Hepatocyte (in vitro differentiated cells): ENCODE results near the gene SLC1A4. TPM values are rescaled to one million over a fixed set of nuclear protein-coding genes. Genes with fewer than 3 reads are reported as not detected.
A peak's percentile ranks its signal among the peaks of the same experiment; 100 is the strongest.

Experiments used
- DNase-seq: peaks from one replicate; pipeline ENCODE4 v3.0.0-alpha.2; 2016; ENCODE audit warnings: low spot score
- H2AFZ ChIP-seq: fragments of 200-600 bp; sonication (generic); 2 replicates; pipeline ENCODE4 v1.6.0; 2016; ENCODE audit warnings: antibody characterized with exemption, mild to moderate bottlenecking
- H3K27ac ChIP-seq: fragments of 200-600 bp; sonication (generic); 2 replicates; pipeline ENCODE4 v1.5.1; 2016; ENCODE audit warnings: mild to moderate bottlenecking
- H3K27me3 ChIP-seq: fragments of 200-600 bp; sonication (generic); 2 replicates; pipeline ENCODE4 v1.6.1; 2016
- H3K36me3 ChIP-seq: fragments of 200-600 bp; sonication (generic); replicated peaks from 2 replicates; pipeline ENCODE4 v1.5.1; 2016; ENCODE audit warnings: low read depth; ENCODE audit not compliant: insufficient read depth
- H3K4me1 ChIP-seq: fragments of 200-600 bp; sonication (generic); 2 replicates; pipeline ENCODE4 v1.5.1; 2016; ENCODE audit warnings: mild to moderate bottlenecking, moderate library complexity; ENCODE audit not compliant: insufficient read depth
- H3K4me2 ChIP-seq: fragments of 200-600 bp; sonication (generic); 2 replicates; pipeline ENCODE4 v1.6.0; 2016
- H3K4me3 ChIP-seq: fragments of 200-600 bp; sonication (generic); 2 replicates; pipeline ENCODE4 v1.5.1; 2016; ENCODE audit warnings: mild to moderate bottlenecking
- H3K79me2 ChIP-seq: fragments of 200-600 bp; sonication (generic); 2 replicates; pipeline ENCODE4 v1.6.0; 2017; ENCODE audit warnings: mild to moderate bottlenecking
- H3K9me2 ChIP-seq: fragments of 200-600 bp; sonication (generic); replicated peaks from 2 replicates; pipeline ENCODE4 v1.6.0; 2017; ENCODE audit warnings: mild to moderate bottlenecking; ENCODE audit not compliant: insufficient read depth
- H3K9me3 ChIP-seq: fragments of 200-600 bp; sonication (generic); 2 replicates; pipeline ENCODE4 v1.5.1; 2016; ENCODE audit warnings: low read depth, mild to moderate bottlenecking
- H4K20me1 ChIP-seq: fragments of 200-600 bp; sonication (generic); 2 replicates; pipeline ENCODE4 v1.6.0; 2016; ENCODE audit warnings: mild to moderate bottlenecking; ENCODE audit not compliant: insufficient read depth, poor library complexity, severe bottlenecking
- EZH2 ChIP-seq: fragments of 200-600 bp; sonication (generic); IDR thresholded peaks from 2 replicates; pipeline ENCODE4 v1.6.1; 2016; ENCODE audit warnings: antibody characterized with exemption, mild to moderate bottlenecking, borderline replicate concordance
- EZH2phosphoT487 ChIP-seq: fragments of 200-600 bp; sonication (generic); IDR thresholded peaks from one replicate; pipeline ENCODE4 v1.6.1; 2018; ENCODE audit warnings: antibody characterized with exemption, mild to moderate bottlenecking, low read depth, moderate library complexity; ENCODE audit not compliant: unreplicated experiment, severe bottlenecking
- WGBS: methylation state at CpG from one replicate; pipeline ENCODE4 v1.1.6; 2016; ENCODE audit warnings: low lambda C conversion rate; ENCODE audit errors: missing lambda C conversion rate; 5-methylcytosine and 5-hydroxymethylcytosine counted together
- polyA plus RNA-seq: library from polyadenylated mRNA; unstranded; fragments of >200 nt; fragmentation: Nextera tagmentation; extraction: Ambion mirVana; gene quantifications from 2 replicates; pipeline ENCODE4 v1.2.1, GENCODE V29; 2016
- total RNA-seq: library from RNA; depleted of rRNA; stranded (reverse); fragments of >200 nt; gene quantifications from 2 replicates; pipeline ENCODE4 v1.2.3, GENCODE V29; 2014
- TF ChIP-seq, protein P1 (sequence below): fragments of 200-600 bp; sonication (generic); IDR thresholded peaks from 2 replicates; pipeline ENCODE4 v1.5.1; 2016; ENCODE audit warnings: antibody characterized with exemption, mild to moderate bottlenecking; ENCODE audit not compliant: poor library complexity

The SLC1A4 gene
- total and polyA plus RNA-seq, 2 experiments from 2014 or later: 14.2 to 17.8 TPM

DNA sequence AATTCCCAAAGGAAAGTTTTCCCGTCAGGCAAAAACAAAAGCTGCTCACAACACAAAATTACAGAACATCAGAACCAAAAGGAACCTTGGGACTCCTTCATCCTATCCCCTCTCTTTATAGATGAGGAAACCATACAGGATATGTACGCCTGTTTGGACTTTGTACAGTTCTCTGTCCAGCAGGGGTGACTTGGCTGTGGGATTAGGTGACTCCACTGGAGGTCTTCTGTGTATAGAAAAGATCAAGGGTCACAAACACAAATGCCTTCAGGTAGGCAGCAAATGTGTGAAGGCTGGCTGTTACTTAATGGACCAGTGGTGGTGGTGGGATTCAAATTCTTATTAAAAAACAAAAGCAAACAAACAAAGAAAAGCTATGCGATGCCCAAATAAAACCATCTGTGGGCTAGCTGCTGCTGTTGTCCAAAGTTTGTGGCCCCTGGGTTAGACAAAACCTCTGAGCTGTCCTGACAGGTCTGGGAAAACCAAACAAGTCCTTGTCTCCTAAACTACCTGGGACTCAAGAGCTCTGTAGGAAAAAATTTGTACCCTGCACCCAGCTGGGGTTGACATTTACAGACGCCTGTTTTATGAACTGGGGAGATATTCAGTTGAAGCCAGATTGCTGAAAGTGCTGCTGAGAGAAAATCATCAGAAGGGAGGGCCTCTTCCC, 65.7 kb downstream of the SLC1A4 start:
- H3K4me1 ChIP-seq: no peaks in the 10 kb centered on the region
- no peak overlapping the region for H3K27ac ChIP-seq
- no peak for DNase-seq

DNA sequence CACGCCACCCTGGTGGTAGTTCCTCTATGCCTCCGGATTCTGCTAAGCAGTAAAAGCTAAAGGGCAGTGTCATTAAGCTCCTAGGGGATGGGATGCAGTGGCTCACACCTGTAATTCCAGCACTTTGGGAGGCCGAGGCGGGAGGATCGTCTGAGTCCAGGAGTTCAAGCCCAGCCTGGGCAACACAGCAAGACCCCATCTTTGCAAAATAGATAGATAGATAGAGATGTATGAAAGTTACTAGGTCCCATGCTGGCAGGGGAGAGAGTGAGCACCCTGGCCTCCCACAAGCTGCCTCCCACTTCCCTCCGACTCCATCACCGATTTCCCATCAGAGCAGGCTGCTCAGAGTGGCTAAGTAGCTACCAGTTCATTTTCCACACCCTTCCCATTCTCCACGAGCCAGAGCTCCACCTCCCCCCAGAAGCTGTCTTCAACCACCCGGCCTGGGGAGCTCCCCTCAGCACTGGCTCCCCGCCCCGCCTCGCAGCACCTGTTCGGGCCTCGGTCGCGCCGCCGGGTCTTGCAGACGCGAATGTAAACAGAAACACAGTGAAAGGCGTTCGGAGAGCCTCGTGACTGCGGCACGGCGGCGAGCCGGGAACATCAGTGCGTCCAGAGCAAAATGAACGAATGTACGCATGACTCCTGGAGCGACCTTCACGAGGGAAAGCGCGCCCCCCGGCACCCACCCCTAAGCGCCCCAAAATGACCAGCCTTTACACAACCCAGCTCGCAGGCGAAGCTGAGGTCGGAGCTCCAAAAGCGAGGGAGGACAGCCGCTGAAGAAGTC, 66.4 kb downstream of the SLC1A4 start:
- H3K27me3 ChIP-seq: no peaks in the 10 kb centered on the region
- no peaks in the 10 kb centered on the region for H3K9me3 ChIP-seq
- no peak for TF ChIP-seq EZH2phosphoT487
- TF ChIP-seq, protein P1, sequence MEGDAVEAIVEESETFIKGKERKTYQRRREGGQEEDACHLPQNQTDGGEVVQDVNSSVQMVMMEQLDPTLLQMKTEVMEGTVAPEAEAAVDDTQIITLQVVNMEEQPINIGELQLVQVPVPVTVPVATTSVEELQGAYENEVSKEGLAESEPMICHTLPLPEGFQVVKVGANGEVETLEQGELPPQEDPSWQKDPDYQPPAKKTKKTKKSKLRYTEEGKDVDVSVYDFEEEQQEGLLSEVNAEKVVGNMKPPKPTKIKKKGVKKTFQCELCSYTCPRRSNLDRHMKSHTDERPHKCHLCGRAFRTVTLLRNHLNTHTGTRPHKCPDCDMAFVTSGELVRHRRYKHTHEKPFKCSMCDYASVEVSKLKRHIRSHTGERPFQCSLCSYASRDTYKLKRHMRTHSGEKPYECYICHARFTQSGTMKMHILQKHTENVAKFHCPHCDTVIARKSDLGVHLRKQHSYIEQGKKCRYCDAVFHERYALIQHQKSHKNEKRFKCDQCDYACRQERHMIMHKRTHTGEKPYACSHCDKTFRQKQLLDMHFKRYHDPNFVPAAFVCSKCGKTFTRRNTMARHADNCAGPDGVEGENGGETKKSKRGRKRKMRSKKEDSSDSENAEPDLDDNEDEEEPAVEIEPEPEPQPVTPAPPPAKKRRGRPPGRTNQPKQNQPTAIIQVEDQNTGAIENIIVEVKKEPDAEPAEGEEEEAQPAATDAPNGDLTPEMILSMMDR: no peak
- TF ChIP-seq EZH2: no peak
- H2AFZ ChIP-seq: peak overlapping the region; percentile 39
- DNase-seq: peak; percentile 78
- no peaks in the 10 kb centered on the region for H3K4me1 ChIP-seq
- H3K9me2 ChIP-seq: no peaks in the 10 kb centered on the region
- peaks cover 2% of the 10 kb centered on the region for H4K20me1 ChIP-seq
- peak overlapping the region; percentile 2 for H3K27ac ChIP-seq
- peaks cover 39% of the 10 kb centered on the region for H3K79me2 ChIP-seq
- peak overlapping the region; percentile 80 for H3K4me2 ChIP-seq
- H3K36me3 ChIP-seq: no peaks in the 10 kb centered on the region
- WGBS: 13% methylated on average over 41 of the region's 42 CpGs
- peak overlapping the region; percentile 14 for H3K4me3 ChIP-seq

More for the DNA sequence above, 65.7 kb downstream of the SLC1A4 start:
- H3K9me3 ChIP-seq: no peaks in the 10 kb centered on the region
- H3K36me3 ChIP-seq: no peaks in the 10 kb centered on the region
- peaks cover 31% of the 10 kb centered on the region for H3K79me2 ChIP-seq
- TF ChIP-seq EZH2phosphoT487 (no peak), EZH2 (no peak)
- TF ChIP-seq, protein P1: no peak
- H4K20me1 ChIP-seq: peaks cover 2% of the 10 kb centered on the region
- H2AFZ ChIP-seq: no peak overlapping the region
- H3K9me2 ChIP-seq: no peaks in the 10 kb centered on the region
- WGBS: 78% methylated on average over 4 of the region's 4 CpGs
- H3K4me2 ChIP-seq: peak overlapping the region; percentile 80
- H3K4me3 ChIP-seq: no peak overlapping the region
- no peaks in the 10 kb centered on the region for H3K27me3 ChIP-seq

DNA sequence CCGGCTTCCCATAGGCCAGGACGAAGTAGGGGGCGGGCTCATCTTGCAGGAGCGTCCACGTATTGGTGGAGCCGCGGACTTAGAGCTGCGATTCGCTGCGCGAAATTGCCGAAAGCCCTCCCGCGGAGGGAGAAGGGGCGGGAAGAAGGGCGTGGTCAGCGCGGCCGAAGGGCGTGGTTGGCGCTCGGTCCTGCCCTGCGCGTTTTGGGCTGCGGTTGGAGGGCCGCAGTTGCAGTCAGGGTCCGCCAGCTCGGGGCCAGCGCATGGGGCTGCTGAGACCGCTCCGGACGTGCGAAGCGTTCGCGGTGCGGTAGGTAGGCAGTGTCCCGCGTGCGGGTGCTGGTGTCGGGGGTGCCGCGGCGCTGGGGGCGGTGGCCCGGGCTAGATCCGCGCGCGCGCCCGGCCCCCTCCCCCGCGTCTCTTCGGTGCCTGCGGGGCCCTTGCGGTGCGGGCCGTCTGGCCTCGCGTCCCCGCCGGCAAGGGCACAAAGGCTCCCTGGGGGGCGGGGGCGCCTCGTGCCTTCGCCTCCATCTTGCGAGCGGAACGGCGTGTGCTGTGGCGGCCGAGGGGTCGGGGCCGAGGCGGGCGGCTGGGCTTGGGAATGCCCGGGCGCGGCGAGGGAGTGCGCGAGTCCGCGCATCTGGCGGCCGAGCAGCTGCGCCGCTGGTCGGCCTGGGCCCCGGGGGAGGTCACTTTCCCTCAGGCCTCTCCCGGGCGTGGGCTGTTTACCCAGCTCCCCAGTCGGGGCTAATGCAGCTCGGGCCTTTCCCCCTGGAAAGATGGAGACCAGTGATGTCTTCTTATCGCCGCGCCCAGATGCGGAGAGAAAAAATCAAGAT, 67.2 kb downstream of the SLC1A4 start, which contains the start of gene CEP68:
Gene CEP68, plus strand, starts transcription at position 202 of the 839 bp plus-strand sequence. CDS start 13,029 bp downstream, outside the sequence.
- Histone ChIP-seq H2AFZ (peak within 1 kb of the TSS; percentile 39), H4K20me1 (peaks cover 5% of the 10 kb centered on the region), H3K9me3 (no peaks in the 10 kb centered on the region), H3K36me3 (no peaks in the 10 kb centered on the region), H3K79me2 (peaks cover 47% of the 10 kb centered on the region), H3K4me2 (peak within 1 kb of the TSS; percentile 91), H3K9me2 (no peaks in the 10 kb centered on the region), H3K27me3 (no peaks in the 10 kb centered on the region), H3K27ac (peak within 1 kb of the TSS; percentile 54), H3K4me1 (no peaks in the 10 kb centered on the region), H3K4me3 (peak within 1 kb of the TSS; percentile 89)
- peak; percentile 98 for DNase-seq
- TF ChIP-seq, protein P1: no peak
- no peak for TF ChIP-seq EZH2phosphoT487
- no peak for TF ChIP-seq EZH2
- WGBS: under 1% methylated on average over 74 of the region's 99 CpGs
